Gastrocnemius medialis (tissue), 4 donors: ENCODE data around the gene IDH2.

Experiments used
- POLR2A ChIP-seq, 2 donors: fragments of 450-650 bp; IDR thresholded peaks; one replicate each; pipeline ENCODE4 v1.6.1; 2017; ENCODE audit warnings: antibody characterized with exemption in 2 of 2, mild to moderate bottlenecking in 2 of 2, moderate library complexity in 2 of 2
- TF ChIP-seq, protein P1 (sequence below), 5 experiments: fragments of 450-650 bp in 3 of 5; fragments of 200-600 bp in 2 of 5; sonication (generic) in 2 of 5; IDR thresholded peaks in 4 of 5; conservative IDR thresholded peaks in 1 of 5; 1 replicate in 4 of 5; 2 replicates in 1 of 5; pipeline ENCODE4 v1.5.1; 2016 to 2019; ENCODE audit warnings: antibody characterized with exemption in 5 of 5, mild to moderate bottlenecking in 3 of 5, moderate library complexity in 3 of 5

DNA sequence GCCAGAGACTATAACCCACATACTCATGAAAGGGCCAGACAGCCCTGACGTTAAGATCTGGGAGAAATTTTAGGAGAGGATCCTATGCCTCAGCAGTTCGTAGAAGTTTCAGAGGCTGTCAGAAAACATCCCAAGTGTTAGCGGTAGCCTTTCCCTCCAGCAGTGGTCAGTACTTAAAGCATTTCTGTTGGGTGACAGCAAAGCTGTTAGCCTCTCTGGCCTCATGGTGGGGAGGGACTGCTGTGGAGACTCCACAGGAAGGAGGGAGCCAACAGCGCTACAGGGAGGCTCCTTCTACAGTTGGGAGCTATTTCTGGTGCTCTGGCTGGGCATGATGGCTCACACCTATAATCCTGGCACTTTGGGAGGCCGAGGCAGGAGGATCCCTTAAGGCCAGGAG, 27.4 kb downstream of the IDH2 start:
- TF ChIP-seq, protein P1, sequence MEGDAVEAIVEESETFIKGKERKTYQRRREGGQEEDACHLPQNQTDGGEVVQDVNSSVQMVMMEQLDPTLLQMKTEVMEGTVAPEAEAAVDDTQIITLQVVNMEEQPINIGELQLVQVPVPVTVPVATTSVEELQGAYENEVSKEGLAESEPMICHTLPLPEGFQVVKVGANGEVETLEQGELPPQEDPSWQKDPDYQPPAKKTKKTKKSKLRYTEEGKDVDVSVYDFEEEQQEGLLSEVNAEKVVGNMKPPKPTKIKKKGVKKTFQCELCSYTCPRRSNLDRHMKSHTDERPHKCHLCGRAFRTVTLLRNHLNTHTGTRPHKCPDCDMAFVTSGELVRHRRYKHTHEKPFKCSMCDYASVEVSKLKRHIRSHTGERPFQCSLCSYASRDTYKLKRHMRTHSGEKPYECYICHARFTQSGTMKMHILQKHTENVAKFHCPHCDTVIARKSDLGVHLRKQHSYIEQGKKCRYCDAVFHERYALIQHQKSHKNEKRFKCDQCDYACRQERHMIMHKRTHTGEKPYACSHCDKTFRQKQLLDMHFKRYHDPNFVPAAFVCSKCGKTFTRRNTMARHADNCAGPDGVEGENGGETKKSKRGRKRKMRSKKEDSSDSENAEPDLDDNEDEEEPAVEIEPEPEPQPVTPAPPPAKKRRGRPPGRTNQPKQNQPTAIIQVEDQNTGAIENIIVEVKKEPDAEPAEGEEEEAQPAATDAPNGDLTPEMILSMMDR (IDR thresholded peaks at IDR 0.05 in 4 of 5, conservative IDR thresholded peaks at IDR 0.05 in 1 of 5), result no peak
- TF ChIP-seq POLR2A (IDR thresholded peaks at IDR 0.05), result no peak
